Measurements from ENCODE around the gene NAALADL1.

DNA sequence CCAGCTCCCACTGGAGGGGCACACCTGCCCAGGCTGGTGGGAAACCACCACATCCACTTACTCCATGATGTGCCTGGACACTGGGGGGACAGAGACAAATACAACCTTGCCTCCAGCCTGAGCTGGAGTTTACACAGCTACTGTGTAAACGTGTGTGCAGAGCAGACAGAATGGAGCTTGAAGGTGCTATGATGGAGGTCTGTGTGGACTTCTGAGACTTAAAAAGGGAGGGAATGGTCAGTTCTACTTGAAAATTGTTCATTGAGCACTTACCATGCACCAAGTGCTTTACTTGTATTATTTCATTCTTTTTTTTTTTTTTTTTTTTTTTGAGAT lies 14.2 kb upstream of the NAALADL1 start:
- TF ChIP-seq, protein P1, sequence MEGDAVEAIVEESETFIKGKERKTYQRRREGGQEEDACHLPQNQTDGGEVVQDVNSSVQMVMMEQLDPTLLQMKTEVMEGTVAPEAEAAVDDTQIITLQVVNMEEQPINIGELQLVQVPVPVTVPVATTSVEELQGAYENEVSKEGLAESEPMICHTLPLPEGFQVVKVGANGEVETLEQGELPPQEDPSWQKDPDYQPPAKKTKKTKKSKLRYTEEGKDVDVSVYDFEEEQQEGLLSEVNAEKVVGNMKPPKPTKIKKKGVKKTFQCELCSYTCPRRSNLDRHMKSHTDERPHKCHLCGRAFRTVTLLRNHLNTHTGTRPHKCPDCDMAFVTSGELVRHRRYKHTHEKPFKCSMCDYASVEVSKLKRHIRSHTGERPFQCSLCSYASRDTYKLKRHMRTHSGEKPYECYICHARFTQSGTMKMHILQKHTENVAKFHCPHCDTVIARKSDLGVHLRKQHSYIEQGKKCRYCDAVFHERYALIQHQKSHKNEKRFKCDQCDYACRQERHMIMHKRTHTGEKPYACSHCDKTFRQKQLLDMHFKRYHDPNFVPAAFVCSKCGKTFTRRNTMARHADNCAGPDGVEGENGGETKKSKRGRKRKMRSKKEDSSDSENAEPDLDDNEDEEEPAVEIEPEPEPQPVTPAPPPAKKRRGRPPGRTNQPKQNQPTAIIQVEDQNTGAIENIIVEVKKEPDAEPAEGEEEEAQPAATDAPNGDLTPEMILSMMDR (IDR thresholded peaks at IDR 0.05; ENCODE audit: low read depth, low read length): no peak
- no peak for TF ChIP-seq EZH2phosphoT487 (IDR thresholded peaks at IDR 0.05; ENCODE audit: low read depth)

All from OCI-LY3 (cell line).